Activated naive CD8-positive, alpha-beta T cell (primary cell): Measurements from ENCODE around the gene LCNL1.

ENCODE experiments used
- H3K27ac Mint-ChIP-seq: one replicate; pipeline ENCODE4 v1.8.0; 2021; ENCODE audit warnings: mixed read lengths
- H3K27me3 Mint-ChIP-seq: one replicate; pipeline ENCODE4 v1.8.0; 2021; ENCODE audit warnings: mixed read lengths
- H3K36me3 Mint-ChIP-seq: one replicate; pipeline ENCODE4 v1.8.0; 2021; ENCODE audit warnings: mixed read lengths
- H3K4me1 Mint-ChIP-seq: one replicate; pipeline ENCODE4 v1.8.0; 2021; ENCODE audit warnings: low read depth, mixed read lengths
- H3K4me3 Mint-ChIP-seq: one replicate; pipeline ENCODE4 v1.8.0; 2021; ENCODE audit warnings: mild to moderate bottlenecking, mixed read lengths
- H3K9me3 Mint-ChIP-seq: one replicate; pipeline ENCODE4 v1.8.0; 2021; ENCODE audit warnings: low read depth, mixed read lengths

LCNL1 gene

GRCh38 chr9:136984464-136985026 is 1.8 kb downstream of the LCNL1 start:
- Mint-ChIP-seq H3K36me3 (no peaks in the 10 kb centered on the region), H3K27me3 (peaks cover 10% of the 10 kb centered on the region), H3K27ac (no peak overlapping the region), H3K4me3 (peak overlapping the region; percentile 10), H3K4me1 (peaks cover 5% of the 10 kb centered on the region), H3K9me3 (no peaks in the 10 kb centered on the region)

- Mint-ChIP-seq H3K4me1 (peaks cover 5% of the 10 kb centered on the region), H3K27ac (no peak overlapping the region), H3K27me3 (peaks cover 10% of the 10 kb centered on the region), H3K4me3 (no peak overlapping the region), H3K36me3 (no peaks in the 10 kb centered on the region), H3K9me3 (no peaks in the 10 kb centered on the region)
These were observed 2.3 kb downstream of the LCNL1 start for GRCh38 chr9:136985027-136985602.

DNA sequence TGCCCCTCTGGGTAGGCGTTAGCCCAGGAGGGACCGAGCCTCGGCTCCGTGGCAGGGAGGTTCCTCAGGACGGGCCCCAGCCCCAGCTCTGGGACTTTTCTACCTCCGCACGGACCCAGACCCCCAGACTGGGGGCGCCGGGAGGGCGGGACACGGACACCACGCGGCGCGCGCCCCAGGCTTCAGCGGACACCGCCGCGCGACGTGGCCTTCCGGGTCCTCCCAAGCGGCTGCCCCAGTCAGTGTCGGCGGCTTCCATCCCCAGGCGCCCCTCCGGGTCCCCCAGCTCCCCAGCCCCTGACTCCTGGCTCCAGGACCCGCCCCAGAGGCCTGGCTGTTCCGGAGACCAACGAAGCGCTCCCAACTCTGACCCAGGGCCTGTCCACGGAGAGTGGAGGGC is 3.1 kb downstream of the LCNL1 start:
- Mint-ChIP-seq H3K4me3 (no peak overlapping the region), H3K27ac (no peak overlapping the region), H3K27me3 (peaks cover 7% of the 10 kb centered on the region), H3K36me3 (no peaks in the 10 kb centered on the region), H3K9me3 (no peaks in the 10 kb centered on the region), H3K4me1 (peaks cover 3% of the 10 kb centered on the region)

DNA sequence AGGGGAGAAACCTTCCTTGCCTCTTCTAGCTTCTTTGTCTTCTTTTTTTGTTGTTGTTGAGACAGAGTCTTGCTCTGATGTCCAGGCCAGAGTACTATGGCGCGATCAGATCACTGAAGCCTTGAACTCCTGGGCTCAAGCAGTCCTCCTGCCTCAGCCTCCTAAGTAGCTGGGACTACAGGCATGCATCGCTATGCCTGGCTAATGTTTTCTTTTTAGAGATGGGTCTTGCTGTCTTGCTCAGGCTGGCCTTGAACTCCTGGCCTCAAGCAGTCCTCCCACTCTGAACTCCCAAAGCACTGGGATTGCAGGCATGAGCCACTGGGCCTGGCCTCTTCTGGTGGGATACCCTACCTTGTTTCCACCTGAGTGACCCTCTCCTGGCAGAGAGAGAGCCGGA is 6.1 kb downstream of the LCNL1 start:
- Mint-ChIP-seq H3K36me3 (no peaks in the 10 kb centered on the region), H3K27me3 (peaks cover 5% of the 10 kb centered on the region), H3K4me3 (no peak overlapping the region), H3K4me1 (peaks cover 14% of the 10 kb centered on the region), H3K9me3 (no peaks in the 10 kb centered on the region), H3K27ac (no peak overlapping the region)

DNA sequence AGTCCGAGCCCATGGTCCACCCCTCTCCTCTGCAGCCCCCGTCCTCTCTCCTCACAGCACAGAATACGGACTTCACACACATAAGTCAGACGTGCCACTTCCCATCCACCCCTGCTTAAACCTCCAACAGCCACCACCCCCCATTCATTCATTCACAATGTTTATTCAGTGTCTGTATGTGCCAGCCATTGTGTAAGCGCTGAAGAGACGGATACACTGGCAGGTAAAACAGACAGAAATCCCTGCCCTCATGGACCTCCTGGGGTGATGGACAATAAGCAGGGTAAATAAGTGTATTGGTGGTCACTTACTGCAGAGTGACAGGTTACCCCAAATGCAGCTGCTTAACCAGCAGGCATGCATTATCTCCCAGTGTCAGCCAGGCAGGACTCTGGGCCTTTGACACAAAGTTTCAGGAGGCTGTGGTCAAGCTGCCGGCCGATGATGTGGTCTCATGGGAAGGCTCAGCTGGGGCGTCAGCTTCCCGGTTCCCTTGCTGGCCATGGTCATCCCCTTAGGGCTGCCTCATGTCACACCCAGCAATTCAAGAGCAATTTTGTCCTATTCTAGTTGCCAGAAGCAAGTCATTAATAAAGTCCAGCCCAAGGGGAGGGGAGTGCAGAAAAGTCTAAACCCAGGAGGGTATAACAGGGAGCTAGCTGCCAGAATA is 7.6 kb downstream of the LCNL1 start:
- Mint-ChIP-seq H3K36me3 (no peaks in the 10 kb centered on the region), H3K4me3 (peak overlapping the region; percentile 81), H3K4me1 (peaks cover 13% of the 10 kb centered on the region), H3K27ac (peak overlapping the region; percentile 35), H3K9me3 (no peaks in the 10 kb centered on the region), H3K27me3 (peaks cover 3% of the 10 kb centered on the region)

DNA sequence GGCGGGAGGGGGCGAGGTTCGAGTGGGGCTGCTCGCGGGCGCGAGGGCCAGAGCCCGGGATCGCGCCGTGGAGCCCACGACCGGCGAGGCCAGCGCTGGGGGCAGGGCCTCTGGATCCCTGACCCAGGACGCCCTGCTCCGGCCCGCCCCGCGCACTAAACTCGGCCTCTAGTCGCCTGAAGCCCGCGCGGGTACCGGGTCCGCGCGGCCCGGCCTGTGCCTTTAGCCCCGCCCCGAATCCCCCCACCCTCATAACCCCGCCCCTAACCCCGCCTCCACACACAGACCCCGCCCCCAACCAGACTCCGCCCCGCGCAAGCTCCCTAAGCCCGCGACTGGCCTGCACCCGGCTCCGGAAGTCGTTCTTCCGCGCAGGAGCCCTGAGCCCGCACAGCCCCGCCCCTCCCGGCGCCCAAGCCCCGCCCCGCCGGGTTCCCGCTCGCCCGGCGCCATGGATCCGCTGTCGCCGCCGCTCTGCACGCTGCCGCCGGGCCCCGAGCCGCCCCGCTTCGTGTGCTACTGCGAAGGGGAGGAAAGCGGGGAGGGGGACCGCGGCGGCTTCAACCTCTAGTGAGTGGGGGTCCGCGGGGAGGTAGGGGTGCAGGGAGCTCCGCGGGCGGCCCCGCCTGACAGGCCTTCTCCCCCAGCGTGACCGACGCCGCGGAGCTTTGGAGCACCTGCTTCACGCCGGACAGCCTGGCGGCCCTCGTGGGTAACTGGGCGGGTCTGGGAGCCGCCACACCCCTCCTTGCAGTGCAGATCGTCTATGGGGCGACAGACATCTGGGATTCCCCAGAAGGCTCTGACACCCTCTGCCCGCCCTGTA is 9.4 kb downstream of the LCNL1 start, which contains the start of gene PAXX:
TSS of gene PAXX (plus strand) at position 430 of the 826 bp plus-strand sequence. CDS start at position 452, 22 bp downstream.
- Mint-ChIP-seq H3K4me1 (peaks cover 18% of the 10 kb centered on the region), H3K4me3 (peak within 1 kb of the TSS; percentile 88), H3K27ac (peak within 1 kb of the TSS; percentile 88), H3K9me3 (no peaks in the 10 kb centered on the region), H3K27me3 (no peaks in the 10 kb centered on the region), H3K36me3 (no peaks in the 10 kb centered on the region)

DNA sequence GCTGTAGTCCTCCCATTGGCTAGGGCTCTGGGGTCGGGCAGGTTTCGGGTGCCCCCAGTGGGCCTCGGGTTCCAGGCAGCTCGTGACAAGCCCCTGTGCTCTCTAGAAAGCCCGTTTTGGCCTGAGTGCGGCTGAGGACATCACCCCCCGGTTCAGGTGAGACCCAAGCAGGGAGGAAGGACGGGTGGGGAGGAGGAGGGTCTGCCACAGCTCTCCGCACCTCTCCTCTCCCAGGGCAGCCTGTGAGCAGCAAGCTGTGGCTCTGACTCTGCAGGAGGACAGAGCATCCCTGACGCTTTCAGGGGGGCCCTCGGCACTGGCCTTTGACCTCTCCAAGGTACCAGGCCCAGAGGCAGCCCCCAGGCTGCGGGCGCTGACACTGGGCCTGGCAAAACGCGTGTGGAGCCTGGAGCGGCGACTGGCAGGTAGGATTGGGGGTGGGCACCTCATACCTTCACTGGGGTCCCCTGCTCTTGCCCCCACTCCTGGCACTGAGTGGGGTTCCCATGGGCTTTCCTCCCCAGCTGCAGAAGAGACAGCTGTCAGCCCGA is 10.1 kb downstream of the LCNL1 start:
- H3K4me3 Mint-ChIP-seq = peak overlapping the region; percentile 88
- peaks cover 24% of the 10 kb centered on the region for H3K4me1 Mint-ChIP-seq
- H3K27ac Mint-ChIP-seq = peak overlapping the region; percentile 88
- H3K27me3 Mint-ChIP-seq = no peaks in the 10 kb centered on the region
- no peaks in the 10 kb centered on the region for H3K9me3 Mint-ChIP-seq
- H3K36me3 Mint-ChIP-seq = no peaks in the 10 kb centered on the region

GRCh38 chr9:136994180-136994887 is 11.5 kb downstream of the LCNL1 start:
- Mint-ChIP-seq H3K4me3 (no peak overlapping the region), H3K27me3 (no peaks in the 10 kb centered on the region), H3K9me3 (no peaks in the 10 kb centered on the region), H3K27ac (no peak overlapping the region), H3K4me1 (peaks cover 28% of the 10 kb centered on the region), H3K36me3 (no peaks in the 10 kb centered on the region)

DNA sequence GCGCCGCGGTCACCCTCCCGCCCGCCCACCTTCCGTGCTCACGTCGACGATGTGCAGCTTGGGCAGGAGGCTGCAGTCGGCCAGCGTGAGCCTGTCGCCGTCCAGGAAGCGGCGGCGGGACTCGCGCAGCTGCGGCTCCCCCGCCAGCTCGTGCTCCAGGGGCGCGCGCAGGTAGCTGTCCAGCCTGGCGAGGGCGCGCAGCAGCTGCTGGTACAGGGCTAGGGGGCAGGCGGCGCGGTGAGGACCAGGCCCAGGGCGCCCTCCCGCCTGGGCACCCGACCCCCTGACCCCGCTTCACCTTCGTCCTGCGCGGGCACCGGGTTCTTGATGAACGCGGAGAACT is 12.1 kb downstream of the LCNL1 start:
- no peaks in the 10 kb centered on the region for H3K36me3 Mint-ChIP-seq
- H3K27me3 Mint-ChIP-seq = no peaks in the 10 kb centered on the region
- no peaks in the 10 kb centered on the region for H3K9me3 Mint-ChIP-seq
- no peak overlapping the region for H3K27ac Mint-ChIP-seq
- peaks cover 28% of the 10 kb centered on the region for H3K4me1 Mint-ChIP-seq
- H3K4me3 Mint-ChIP-seq = no peak overlapping the region

DNA sequence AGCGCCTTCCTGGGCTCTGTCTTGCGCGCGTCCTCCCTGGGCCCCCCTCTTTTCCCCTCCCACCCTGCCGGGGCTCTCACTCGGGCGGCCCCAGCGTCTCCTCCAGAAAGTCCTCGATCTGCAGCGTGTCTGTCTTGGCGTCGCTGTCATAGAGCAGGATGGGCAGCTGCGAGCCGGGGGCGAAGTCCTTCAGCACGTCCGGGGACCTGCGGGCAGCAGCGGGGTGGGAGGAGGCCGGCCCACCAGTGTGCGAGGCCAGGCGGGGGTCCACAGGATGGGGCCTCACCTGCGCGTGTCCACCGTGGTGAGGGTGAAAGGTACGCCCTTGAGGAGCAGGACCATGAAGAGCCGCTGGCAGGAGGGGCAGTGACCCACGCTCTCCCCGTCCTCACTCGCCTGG is 12.6 kb downstream of the LCNL1 start:
- H3K27ac Mint-ChIP-seq = no peak overlapping the region
- peaks cover 33% of the 10 kb centered on the region for H3K4me1 Mint-ChIP-seq
- H3K27me3 Mint-ChIP-seq = no peaks in the 10 kb centered on the region
- no peaks in the 10 kb centered on the region for H3K36me3 Mint-ChIP-seq
- no peak overlapping the region for H3K4me3 Mint-ChIP-seq
- no peaks in the 10 kb centered on the region for H3K9me3 Mint-ChIP-seq

DNA sequence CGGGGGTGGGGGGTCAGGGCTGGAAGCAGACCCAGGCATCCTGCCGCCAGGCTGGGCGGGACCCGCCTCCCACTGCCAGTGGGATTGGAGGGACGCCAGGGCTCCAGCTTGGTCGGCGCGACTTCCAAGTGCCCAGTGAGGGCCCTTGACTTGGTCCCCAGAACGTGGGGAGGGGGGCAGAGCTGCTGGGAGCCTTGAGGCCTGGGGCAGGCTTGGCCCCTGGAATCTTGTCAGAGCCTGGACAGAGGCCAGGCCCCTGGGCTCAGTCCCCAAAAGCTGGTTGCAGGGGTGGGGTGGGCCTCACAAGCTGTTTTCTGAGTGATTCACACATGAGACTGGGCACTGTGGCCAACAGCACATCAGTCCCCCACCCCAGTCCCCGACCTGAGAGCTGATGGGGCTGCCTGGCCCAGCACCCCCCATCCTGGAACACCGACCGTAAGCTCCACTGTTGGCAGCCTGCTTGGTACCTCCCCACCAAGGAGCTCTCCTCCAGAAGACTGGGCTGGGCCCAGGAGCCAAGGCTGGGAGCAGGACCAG is 13.0 kb downstream of the LCNL1 start:
- Mint-ChIP-seq H3K36me3 (no peaks in the 10 kb centered on the region), H3K4me3 (peak overlapping the region; percentile 69), H3K4me1 (peaks cover 37% of the 10 kb centered on the region), H3K9me3 (no peaks in the 10 kb centered on the region), H3K27me3 (no peaks in the 10 kb centered on the region), H3K27ac (peak overlapping the region; percentile 10)

GRCh38 chr9:136996361-136997292 is 13.8 kb downstream of the LCNL1 start, which contains the start of gene CLIC3:
Gene CLIC3, minus strand, starts transcription at chr9:136996568. Its CDS starts 25 bp downstream, at chr9:136996543.
- H3K4me1 Mint-ChIP-seq = peaks cover 32% of the 10 kb centered on the region
- H3K27me3 Mint-ChIP-seq = no peaks in the 10 kb centered on the region
- no peaks in the 10 kb centered on the region for H3K9me3 Mint-ChIP-seq
- peak within 1 kb of the TSS; percentile 69 for H3K4me3 Mint-ChIP-seq
- H3K36me3 Mint-ChIP-seq = no peaks in the 10 kb centered on the region
- H3K27ac Mint-ChIP-seq = peak within 1 kb of the TSS; percentile 10

DNA sequence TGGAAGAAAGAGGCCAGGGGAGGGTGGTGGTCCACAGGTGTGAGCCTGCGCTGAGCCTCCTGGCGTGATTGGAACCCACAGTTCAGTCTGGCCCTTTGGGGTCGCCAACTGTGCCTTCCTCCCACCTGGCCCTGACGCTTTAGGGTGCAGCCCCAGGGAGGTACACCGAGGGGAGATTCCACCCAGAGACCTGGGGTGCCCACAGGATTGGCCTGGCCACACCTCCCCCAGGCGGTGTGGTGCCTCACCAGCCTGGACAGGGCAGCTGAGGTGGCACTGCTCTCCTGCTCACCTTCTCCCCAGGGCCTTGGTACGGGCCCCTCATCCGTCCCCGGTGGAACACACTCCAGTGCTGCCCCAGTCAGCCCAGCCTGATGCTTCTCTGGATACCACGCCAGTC is 14.6 kb downstream of the LCNL1 start:
- H3K4me1 Mint-ChIP-seq = peaks cover 31% of the 10 kb centered on the region
- no peaks in the 10 kb centered on the region for H3K36me3 Mint-ChIP-seq
- no peaks in the 10 kb centered on the region for H3K27me3 Mint-ChIP-seq
- peak overlapping the region; percentile 66 for H3K4me3 Mint-ChIP-seq
- H3K9me3 Mint-ChIP-seq = no peaks in the 10 kb centered on the region
- H3K27ac Mint-ChIP-seq = peak overlapping the region; percentile 28
